ENCODE measurements around the gene MS4A8. TPM values are rescaled to one million over a fixed set of nuclear protein-coding genes. Genes with fewer than 3 reads are reported as not detected.
"Not testable (repeated sequence)": the region's sequence is repeated elsewhere in the genome, so short reads cannot be mapped to it uniquely, and the experiment has no call there.

MS4A8 gene
- total RNA-seq, 1 donor from 2014 or later: not detected

GRCh38 chr11:60680455-60681119, 18.8 kb upstream of the MS4A8 start:
- Histone ChIP-seq H3K4me1 (no peaks in the 10 kb centered on the region), H3K4me3 (no peak overlapping the region), H3K36me3 (no peaks in the 10 kb centered on the region), H3K27ac (no peak overlapping the region), H3K9me3 (no peaks in the 10 kb centered on the region), H3K27me3 (no peaks in the 10 kb centered on the region)
- no peak for DNase-seq (ENCODE audit: extremely low spot score in 2 of 2)
- TF ChIP-seq CTCF (IDR thresholded peaks at IDR 0.05) (no peak), POLR2AphosphoS5 (IDR thresholded peaks at IDR 0.05; ENCODE audit: insufficient read depth in 1 of 2, low read depth in 1 of 2) (no peak), POLR2A (IDR thresholded peaks at IDR 0.05) (no peak)
- intact Hi-C loops (cut with DNase I): no loop called here

GRCh38 chr11:60684541-60684848, 14.9 kb upstream of the MS4A8 start:
- H3K27me3 ChIP-seq; intact Hi-C loops (cut with DNase I); H3K4me3 ChIP-seq: not testable (repeated sequence)

GRCh38 chr11:60691661-60692060, 7.8 kb upstream of the MS4A8 start:
- no peak for DNase-seq (ENCODE audit: extremely low spot score in 2 of 2)
- H3K9me3 ChIP-seq: no peaks in the 10 kb centered on the region
- H3K4me3 ChIP-seq: no peak overlapping the region
- intact Hi-C loops (cut with DNase I): no loop called here
- no peaks in the 10 kb centered on the region for H3K36me3 ChIP-seq
- no peaks in the 10 kb centered on the region for H3K27me3 ChIP-seq
- H3K27ac ChIP-seq: no peak overlapping the region
- H3K4me1 ChIP-seq: no peaks in the 10 kb centered on the region
- TF ChIP-seq POLR2A (IDR thresholded peaks at IDR 0.05) (no peak), POLR2AphosphoS5 (IDR thresholded peaks at IDR 0.05; ENCODE audit: insufficient read depth in 1 of 2, low read depth in 1 of 2) (no peak), CTCF (IDR thresholded peaks at IDR 0.05) (no peak)

More at GRCh38 chr11:60684541-60684848, 14.9 kb upstream of the MS4A8 start:
- not testable (repeated sequence) for DNase-seq (ENCODE audit: extremely low spot score in 2 of 2); H3K36me3 ChIP-seq; H3K4me1 ChIP-seq; H3K27ac ChIP-seq; H3K9me3 ChIP-seq

- H3K27me3 ChIP-seq: no peaks in the 10 kb centered on the region
- H3K4me3 ChIP-seq: no peak overlapping the region
- H3K27ac ChIP-seq: no peak overlapping the region
- no peak for TF ChIP-seq CTCF (IDR thresholded peaks at IDR 0.05)
- no peak for TF ChIP-seq POLR2AphosphoS5 (IDR thresholded peaks at IDR 0.05; ENCODE audit: insufficient read depth in 1 of 2, low read depth in 1 of 2)
- TF ChIP-seq POLR2A (IDR thresholded peaks at IDR 0.05): no peak
- DNase-seq (ENCODE audit: extremely low spot score in 2 of 2): no peak
- intact Hi-C loops (cut with DNase I): no loop called here
- H3K36me3 ChIP-seq: no peaks in the 10 kb centered on the region
- H3K9me3 ChIP-seq: no peaks in the 10 kb centered on the region
- H3K4me1 ChIP-seq: no peaks in the 10 kb centered on the region
These were observed 524 bp downstream of the MS4A8 start for GRCh38 chr11:60699936-60700335.

GRCh38 chr11:60700689-60701468, 1.5 kb downstream of the MS4A8 start:
- Histone ChIP-seq H3K27me3 (no peaks in the 10 kb centered on the region), H3K4me3 (no peak overlapping the region), H3K36me3 (no peaks in the 10 kb centered on the region), H3K27ac (no peak overlapping the region), H3K4me1 (no peaks in the 10 kb centered on the region), H3K9me3 (no peaks in the 10 kb centered on the region)
- DNase-seq (ENCODE audit: extremely low spot score in 2 of 2): peak in 1 of 2 donors; percentile 46
- intact Hi-C loops (cut with DNase I): no loop called here
- TF ChIP-seq POLR2A (IDR thresholded peaks at IDR 0.05) (no peak), CTCF (IDR thresholded peaks at IDR 0.05) (no peak), POLR2AphosphoS5 (IDR thresholded peaks at IDR 0.05; ENCODE audit: insufficient read depth in 1 of 2, low read depth in 1 of 2) (no peak)
